Activated CD8-positive, alpha-beta T cell treated with anti-CD3 and anti-CD28 coated beads, Interleukin-2, amount 10 ng/mL, durations not matched to agents 7 days and 5 days (primary cell): Measurements from ENCODE around the gene C1GALT1C1L. TPM values are rescaled to one million over a fixed set of nuclear protein-coding genes. Genes with fewer than 3 reads are reported as not detected.

Source experiments
- ATAC-seq: fragments of 150-1000 bp; cut with Tn5 transposase; one replicate; pipeline ENCODE4 v1.10.0; 2021; ENCODE audit warnings: moderate library complexity
- CTCF ChIA-PET: fragments of 350-600 bp; sonication (Branson Sonifier 250); formaldehyde crosslinking; loops from one replicate; lab custom pipeline; 2021; ENCODE audit warnings: antibody characterized with exemption; lab: Charles Lee
- POLR2A ChIA-PET: fragments of 350-600 bp; sonication (Branson Sonifier 250); formaldehyde crosslinking; loops from one replicate; lab custom pipeline; 2021; ENCODE audit warnings: antibody characterized with exemption; lab: Charles Lee
- DNase-seq: peaks from one replicate; pipeline ENCODE4 v3.0.0-alpha.2; 2020
- H3K27ac Mint-ChIP-seq: one replicate; pipeline ENCODE4 v1.8.0; 2021; ENCODE audit warnings: mild to moderate bottlenecking, mixed read lengths
- H3K27me3 Mint-ChIP-seq: one replicate; pipeline ENCODE4 v1.8.0; 2021; ENCODE audit warnings: low read depth, mixed read lengths
- H3K36me3 Mint-ChIP-seq: one replicate; pipeline ENCODE4 v1.8.0; 2021; ENCODE audit warnings: low read depth, mixed read lengths
- H3K4me1 Mint-ChIP-seq: one replicate; pipeline ENCODE4 v1.8.0; 2021; ENCODE audit warnings: low read depth, mixed read lengths
- H3K4me3 Mint-ChIP-seq: one replicate; pipeline ENCODE4 v1.8.0; 2021; ENCODE audit warnings: mild to moderate bottlenecking, mixed read lengths
- H3K9me3 Mint-ChIP-seq: one replicate; pipeline ENCODE4 v1.8.0; 2022; ENCODE audit warnings: mixed read lengths; ENCODE audit not compliant: insufficient read depth
- total RNA-seq, 2 experiments: library from RNA; stranded (reverse); gene quantifications; one replicate each; pipeline ENCODE4 v1.2.3, GENCODE V29; 2021

The C1GALT1C1L gene
- not detected for total RNA-seq

DNA sequence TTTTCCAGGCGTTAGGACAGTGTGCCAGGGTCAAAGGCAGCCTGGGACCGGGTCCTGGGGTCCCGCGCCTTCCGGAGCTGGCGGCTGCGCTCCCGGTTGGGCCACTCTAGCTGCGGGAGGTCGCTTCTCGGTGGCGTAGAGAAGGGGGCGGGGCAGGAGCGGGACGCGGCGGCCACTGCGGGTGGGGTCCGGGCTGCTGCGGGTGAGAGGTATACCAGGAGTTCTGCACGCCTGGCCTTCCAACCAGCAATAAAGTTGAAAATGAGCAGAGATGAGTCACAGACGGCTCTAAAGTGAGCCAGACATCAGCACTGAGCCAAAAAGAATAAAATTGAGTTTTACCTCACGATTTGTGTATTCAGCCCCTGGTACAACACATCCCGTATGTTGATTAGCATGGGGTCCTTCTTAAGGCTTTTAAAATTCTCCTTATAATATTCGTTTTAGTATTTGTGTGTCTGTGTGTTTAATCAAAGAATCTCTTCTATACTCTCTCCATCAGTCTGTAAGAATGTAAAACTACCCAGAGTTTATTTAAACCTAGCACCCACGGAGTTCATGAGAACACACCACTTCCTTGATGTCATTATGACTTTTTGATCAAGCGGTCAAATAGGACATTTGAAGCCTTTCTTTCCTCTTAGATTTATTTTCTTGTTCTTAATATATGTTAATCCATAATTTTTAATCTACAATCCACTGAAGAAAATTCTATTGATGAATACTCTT lies at the start of gene C1GALT1C1L:
Gene C1GALT1C1L (minus strand): TSS at position 108 of the 729 bp plus-strand sequence. CDS start 107 bp downstream, at position 1.
- H3K27me3 Mint-ChIP-seq = peaks cover 33% of the 10 kb centered on the region
- H3K4me1 Mint-ChIP-seq = no peaks in the 10 kb centered on the region
- no peaks in the 10 kb centered on the region for H3K36me3 Mint-ChIP-seq
- H3K27ac Mint-ChIP-seq = no peak within 1 kb of the TSS
- H3K9me3 Mint-ChIP-seq = peaks cover 4% of the 10 kb centered on the region
- ChIA-PET CTCF (interaction anchor here (0.9 kb wide), 1 partner anchor 19 kb away, joined by 3 read pairs; no protein-coding TSS in a partner anchor), POLR2A (no interaction called here)
- peak; percentile 64 for ATAC-seq
- DNase-seq = no peak
- H3K4me3 Mint-ChIP-seq = peak within 1 kb of the TSS; percentile 38

DNA sequence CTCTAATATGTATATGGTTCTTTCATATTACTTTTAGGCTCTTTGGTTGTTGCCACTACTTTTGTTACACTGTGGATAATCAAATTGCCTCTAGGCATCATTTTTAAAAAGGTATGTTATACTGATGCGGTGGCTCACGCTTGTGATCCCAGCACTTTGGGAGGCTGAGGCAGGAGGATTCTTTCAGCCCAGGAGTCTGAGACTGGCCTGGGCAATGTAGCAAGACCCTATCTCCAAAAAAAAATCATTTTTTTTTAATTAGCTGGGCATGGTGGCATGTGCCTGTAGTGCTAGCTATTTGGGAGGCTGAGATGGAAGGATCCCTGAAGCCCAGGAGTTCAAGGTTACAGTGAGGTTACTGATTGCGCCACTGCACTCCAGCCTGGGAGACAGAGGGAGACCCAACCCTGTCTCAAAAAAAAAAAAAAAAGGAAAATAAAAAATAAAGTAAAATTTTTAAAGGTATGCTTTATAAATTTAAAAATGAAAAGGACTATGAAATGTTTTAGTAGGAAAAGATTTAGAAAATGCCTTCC lies 49.5 kb upstream of the C1GALT1C1L start:
- no peaks in the 10 kb centered on the region for H3K4me1 Mint-ChIP-seq
- POLR2A ChIA-PET = no interaction called here
- no peaks in the 10 kb centered on the region for H3K9me3 Mint-ChIP-seq
- ATAC-seq = no peak
- DNase-seq = no peak
- no peak overlapping the region for H3K4me3 Mint-ChIP-seq
- no peaks in the 10 kb centered on the region for H3K36me3 Mint-ChIP-seq
- no peak overlapping the region for H3K27ac Mint-ChIP-seq
- H3K27me3 Mint-ChIP-seq = peaks cover 22% of the 10 kb centered on the region
- CTCF ChIA-PET = no interaction called here

- peaks cover 22% of the 10 kb centered on the region for H3K27me3 Mint-ChIP-seq
- CTCF ChIA-PET = no interaction called here
These were observed 48.7 kb upstream of the C1GALT1C1L start for GRCh38 chr2:43724728-43725526.

GRCh38 chr2:43718530-43719124 lies 42.4 kb upstream of the C1GALT1C1L start:
- H3K27me3 Mint-ChIP-seq = peaks cover 25% of the 10 kb centered on the region
- DNase-seq = no peak
- H3K27ac Mint-ChIP-seq = no peak overlapping the region
- H3K9me3 Mint-ChIP-seq = no peaks in the 10 kb centered on the region
- ChIA-PET POLR2A (no interaction called here), CTCF (no interaction called here)
- no peaks in the 10 kb centered on the region for H3K36me3 Mint-ChIP-seq
- H3K4me3 Mint-ChIP-seq = no peak overlapping the region
- no peaks in the 10 kb centered on the region for H3K4me1 Mint-ChIP-seq
- ATAC-seq = no peak

More at GRCh38 chr2:43724728-43725526, 48.7 kb upstream of the C1GALT1C1L start:
- Mint-ChIP-seq H3K36me3 (no peaks in the 10 kb centered on the region), H3K9me3 (no peaks in the 10 kb centered on the region), H3K4me3 (no peak overlapping the region), H3K4me1 (no peaks in the 10 kb centered on the region), H3K27ac (no peak overlapping the region)
- no peak for ATAC-seq
- no peak for DNase-seq
- POLR2A ChIA-PET = no interaction called here

DNA sequence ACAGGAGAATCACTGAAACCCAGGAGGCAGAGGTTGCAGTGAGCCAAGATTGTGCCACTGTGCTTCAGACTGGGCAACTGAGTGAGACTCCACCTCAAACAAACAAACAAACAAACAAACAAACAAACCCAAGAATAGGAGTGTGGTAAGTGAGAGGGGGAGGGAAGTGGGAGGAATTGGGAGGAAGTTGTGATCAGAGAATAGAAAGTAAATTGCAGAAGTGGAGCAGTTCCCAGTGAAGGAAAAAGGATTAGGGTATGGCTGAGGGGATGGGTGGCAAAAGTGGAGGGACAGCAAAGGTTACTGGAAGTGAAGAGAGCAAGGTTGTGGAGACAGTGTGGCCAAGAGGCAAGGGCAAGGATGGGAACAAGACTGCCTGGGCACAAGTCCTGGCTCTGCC lies 41.1 kb upstream of the C1GALT1C1L start:
- no peak overlapping the region for H3K4me3 Mint-ChIP-seq
- H3K36me3 Mint-ChIP-seq = no peaks in the 10 kb centered on the region
- POLR2A ChIA-PET = no interaction called here
- ATAC-seq = no peak
- H3K9me3 Mint-ChIP-seq = no peaks in the 10 kb centered on the region
- peaks cover 21% of the 10 kb centered on the region for H3K27me3 Mint-ChIP-seq
- H3K4me1 Mint-ChIP-seq = no peaks in the 10 kb centered on the region
- no peak for DNase-seq
- CTCF ChIA-PET = no interaction called here
- H3K27ac Mint-ChIP-seq = no peak overlapping the region

DNA sequence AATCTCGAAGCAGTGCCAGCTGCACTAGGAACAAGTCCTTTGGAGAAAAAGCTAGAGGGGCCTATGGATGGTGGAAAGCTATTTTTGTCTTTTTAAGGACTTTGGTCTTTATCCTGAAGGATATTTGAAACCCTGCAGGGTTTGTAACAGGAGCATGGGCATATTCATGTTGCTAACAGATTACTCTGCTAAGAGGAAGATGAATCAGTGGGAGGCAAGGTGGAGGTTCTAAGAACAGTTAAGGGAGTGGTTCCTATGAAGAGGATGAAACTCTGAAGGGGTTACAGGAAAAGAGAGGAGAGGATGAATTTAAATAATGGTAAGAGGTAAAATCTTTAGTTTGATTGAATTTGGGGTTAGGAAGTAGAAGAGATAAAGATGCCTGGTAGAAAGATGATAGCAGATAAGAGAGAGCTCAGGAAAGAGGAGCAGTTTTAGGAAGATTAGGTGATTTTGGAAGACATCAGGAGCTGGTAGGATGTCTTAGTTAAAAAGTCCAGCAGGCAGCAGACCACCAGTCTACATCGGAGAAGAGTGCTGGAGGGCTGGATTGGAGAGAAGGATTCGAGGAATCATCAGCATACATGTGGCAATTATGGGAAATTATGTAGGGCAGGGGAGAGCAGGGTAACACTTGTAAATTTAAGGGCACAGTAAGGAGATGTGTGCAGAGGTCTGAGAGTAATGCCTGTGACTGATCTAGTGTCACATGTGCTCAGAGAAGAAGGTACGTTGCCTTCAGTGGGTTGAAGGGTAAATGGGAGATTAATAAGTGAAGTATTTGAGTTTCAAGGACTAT lies 39.3 kb upstream of the C1GALT1C1L start:
- ATAC-seq (no peak), DNase-seq (no peak)
- no peaks in the 10 kb centered on the region for H3K36me3 Mint-ChIP-seq
- H3K27ac Mint-ChIP-seq = no peak overlapping the region
- no peaks in the 10 kb centered on the region for H3K4me1 Mint-ChIP-seq
- H3K9me3 Mint-ChIP-seq = no peaks in the 10 kb centered on the region
- no peak overlapping the region for H3K4me3 Mint-ChIP-seq
- peaks cover 21% of the 10 kb centered on the region for H3K27me3 Mint-ChIP-seq
- ChIA-PET POLR2A (no interaction called here), CTCF (no interaction called here)

- ATAC-seq (no peak), DNase-seq (no peak)
- Mint-ChIP-seq H3K27me3 (peaks cover 23% of the 10 kb centered on the region), H3K9me3 (no peaks in the 10 kb centered on the region), H3K27ac (no peak overlapping the region), H3K4me3 (no peak overlapping the region), H3K4me1 (no peaks in the 10 kb centered on the region), H3K36me3 (no peaks in the 10 kb centered on the region)
- ChIA-PET POLR2A (no interaction called here), CTCF (no interaction called here)
These were observed 37.9 kb upstream of the C1GALT1C1L start for GRCh38 chr2:43714164-43714563.

DNA sequence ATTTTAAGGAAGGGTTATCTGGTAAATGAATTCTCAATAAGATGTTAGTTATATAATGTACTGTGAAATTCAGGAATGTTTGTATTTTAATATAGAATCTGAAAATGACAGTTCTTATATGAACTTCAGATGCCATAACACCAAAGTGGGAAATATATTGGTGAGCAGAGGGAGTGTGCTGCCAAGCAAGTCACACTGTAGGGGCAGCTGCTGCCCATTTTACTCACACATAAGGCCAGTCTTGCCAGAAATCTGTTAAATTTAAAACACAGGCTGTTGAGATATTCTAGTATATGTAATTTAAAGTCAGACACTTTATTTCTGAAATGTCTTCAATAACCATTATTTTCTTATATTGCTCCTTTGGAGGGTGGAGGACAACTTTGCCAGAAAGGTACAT lies 34.6 kb upstream of the C1GALT1C1L start:
- H3K27ac Mint-ChIP-seq = no peak overlapping the region
- POLR2A ChIA-PET = no interaction called here
- H3K9me3 Mint-ChIP-seq = no peaks in the 10 kb centered on the region
- no peak overlapping the region for H3K4me3 Mint-ChIP-seq
- peaks cover 19% of the 10 kb centered on the region for H3K27me3 Mint-ChIP-seq
- no peaks in the 10 kb centered on the region for H3K36me3 Mint-ChIP-seq
- no peaks in the 10 kb centered on the region for H3K4me1 Mint-ChIP-seq
- no peak for DNase-seq
- no peak for ATAC-seq
- CTCF ChIA-PET = no interaction called here

DNA sequence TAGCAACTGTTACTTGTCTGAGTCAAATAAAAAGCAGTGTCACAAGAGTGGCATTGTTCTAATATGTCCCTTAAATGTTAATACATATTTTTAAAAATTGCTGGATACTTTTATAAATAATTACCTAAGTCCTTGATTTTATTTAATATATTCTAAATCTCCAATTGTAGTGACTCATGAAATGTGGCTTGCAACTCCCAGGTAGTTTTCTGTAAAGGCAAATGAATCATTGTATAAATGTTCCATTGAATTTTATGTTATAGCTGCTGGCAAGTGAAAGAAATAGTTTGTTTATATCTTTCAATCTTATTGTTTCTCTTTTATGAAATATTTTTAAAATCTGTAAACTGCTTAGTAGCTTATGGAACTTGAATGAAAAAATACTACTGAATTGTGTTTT lies 32.7 kb upstream of the C1GALT1C1L start:
- Mint-ChIP-seq H3K9me3 (no peaks in the 10 kb centered on the region), H3K4me1 (no peaks in the 10 kb centered on the region), H3K27ac (no peak overlapping the region), H3K27me3 (peaks cover 8% of the 10 kb centered on the region), H3K36me3 (no peaks in the 10 kb centered on the region), H3K4me3 (no peak overlapping the region)
- ChIA-PET CTCF (no interaction called here), POLR2A (no interaction called here)
- DNase-seq (no peak), ATAC-seq (no peak)

- H3K4me3 Mint-ChIP-seq = no peak overlapping the region
- DNase-seq (no peak), ATAC-seq (no peak)
- ChIA-PET CTCF (no interaction called here), POLR2A (no interaction called here)
- H3K27ac Mint-ChIP-seq = no peak overlapping the region
- H3K4me1 Mint-ChIP-seq = no peaks in the 10 kb centered on the region
- no peaks in the 10 kb centered on the region for H3K9me3 Mint-ChIP-seq
- H3K27me3 Mint-ChIP-seq = peaks cover 8% of the 10 kb centered on the region
- no peaks in the 10 kb centered on the region for H3K36me3 Mint-ChIP-seq
These were observed 31.9 kb upstream of the C1GALT1C1L start for GRCh38 chr2:43708178-43708577.

DNA sequence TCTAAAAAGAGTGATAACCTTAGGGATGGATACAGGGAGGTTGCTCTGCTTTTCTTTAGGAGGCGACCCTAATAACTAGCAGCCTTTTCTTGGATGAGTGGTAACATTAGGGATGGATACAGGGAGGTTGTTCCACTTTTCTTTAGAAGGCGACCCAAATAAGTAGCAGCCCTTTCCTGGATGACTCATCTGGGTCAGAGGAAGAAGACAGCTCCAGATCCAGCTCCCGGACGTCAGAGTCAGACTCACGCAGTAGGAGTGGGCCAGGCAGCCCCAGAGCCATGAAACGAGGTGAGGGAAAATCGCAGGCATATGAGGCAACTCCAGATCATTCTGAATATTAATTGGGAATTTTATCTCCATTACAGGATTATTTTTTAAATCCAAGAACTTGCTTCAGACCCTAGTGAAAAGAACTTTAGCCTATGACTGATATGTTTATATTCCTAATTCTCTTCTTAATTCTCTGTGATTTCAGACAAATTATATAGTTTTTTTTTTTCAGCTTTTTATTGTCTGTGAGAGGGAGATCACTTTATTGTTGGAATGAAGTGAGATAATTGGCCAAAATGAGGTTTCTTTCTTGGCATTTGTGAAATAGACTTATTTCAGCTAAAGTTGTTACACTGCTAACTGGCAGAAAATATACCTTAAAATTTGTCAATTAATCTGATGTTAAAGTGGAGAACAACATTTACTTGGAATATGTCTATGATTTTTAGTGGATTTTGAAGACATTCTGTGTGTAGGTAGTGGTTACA lies 31.2 kb upstream of the C1GALT1C1L start:
- H3K27me3 Mint-ChIP-seq = peaks cover 11% of the 10 kb centered on the region
- ATAC-seq = no peak
- POLR2A ChIA-PET = no interaction called here
- CTCF ChIA-PET = no interaction called here
- H3K27ac Mint-ChIP-seq = no peak overlapping the region
- no peaks in the 10 kb centered on the region for H3K4me1 Mint-ChIP-seq
- H3K36me3 Mint-ChIP-seq = no peaks in the 10 kb centered on the region
- no peak for DNase-seq
- H3K9me3 Mint-ChIP-seq = no peaks in the 10 kb centered on the region
- no peak overlapping the region for H3K4me3 Mint-ChIP-seq
